Fibroblast of villous mesenchyme (primary cell): ENCODE results near the gene SEC23B. TPM values are rescaled to one million over a fixed set of nuclear protein-coding genes. Genes with fewer than 3 reads are reported as not detected.
A peak's percentile ranks its signal among the peaks of the same experiment; 100 is the strongest.

ENCODE experiments used
- DNase-seq: peaks from one replicate; pipeline ENCODE4 v3.0.0-alpha.2; 2010; ENCODE audit warnings: low read depth
- H3K4me3 ChIP-seq: 2 replicates; pipeline ENCODE4 v1.5.1; 2011; ENCODE audit warnings: low read depth, mild to moderate bottlenecking, low read length
- CTCF ChIP-seq: IDR thresholded peaks from 2 replicates; pipeline ENCODE4 v1.5.1; 2012; ENCODE audit warnings: low read depth, mild to moderate bottlenecking, low read length; ENCODE audit not compliant: insufficient read depth
- total RNA-seq: library from RNA; depleted of rRNA; stranded (reverse); fragments of >200 nt; gene quantifications from 2 replicates; pipeline ENCODE4 v1.2.3, GENCODE V29; 2012

SEC23B gene
- total RNA-seq, 1 donor = 67.4 TPM

GRCh38 chr20:18580012-18580411 lies 72.3 kb downstream of the SEC23B start:
- no peak for DNase-seq
- no peak overlapping the region for H3K4me3 ChIP-seq

GRCh38 chr20:18585134-18585533 lies 77.4 kb downstream of the SEC23B start:
- no peak overlapping the region for H3K4me3 ChIP-seq
- no peak for TF ChIP-seq CTCF
- peak; percentile 48 for DNase-seq

More at GRCh38 chr20:18580012-18580411, 72.3 kb downstream of the SEC23B start:
- no peak for TF ChIP-seq CTCF

GRCh38 chr20:18587665-18588573 lies 80.2 kb downstream of the SEC23B start, which contains the start of gene DTD1:
Gene DTD1 (plus strand): TSS chr20:18588054. CDS start chr20:18588073, 19 bp downstream.
- DNase-seq = peak; percentile 83
- peak within 1 kb of the TSS; percentile 68 for H3K4me3 ChIP-seq

GRCh38 chr20:18588574-18588933 lies 80.8 kb downstream of the SEC23B start:
- no peak for DNase-seq
- no peak for TF ChIP-seq CTCF
- H3K4me3 ChIP-seq = peak overlapping the region; percentile 68

More at GRCh38 chr20:18587665-18588573, 80.2 kb downstream of the SEC23B start, which contains the start of gene DTD1:
- TF ChIP-seq CTCF = peak; percentile 67

- no peak overlapping the region for H3K4me3 ChIP-seq
- DNase-seq = no peak
Observed at GRCh38 chr20:18589941-18590674, 82.4 kb downstream of the SEC23B start.

GRCh38 chr20:18596270-18596669 lies 88.5 kb downstream of the SEC23B start:
- no peak overlapping the region for H3K4me3 ChIP-seq
- peak; percentile 5 for DNase-seq
- TF ChIP-seq CTCF = no peak

More at GRCh38 chr20:18589941-18590674, 82.4 kb downstream of the SEC23B start:
- no peak for TF ChIP-seq CTCF
